Caco-2 (cell line): ENCODE data around the gene EXOC3L2. TPM values are rescaled to one million over a fixed set of nuclear protein-coding genes. Genes with fewer than 3 reads are reported as not detected.

Experiments
- BruUV-seq: library from RNA; stranded (reverse); fragments of 400-500 nt; replicated peaks from 2 replicates; lab custom pipeline; 2021; lab: Mats Ljungman, UMichigan
- CTCF ChIA-PET: fragments of 300-600 bp; sonication (Branson Sonifier 250); formaldehyde crosslinking; loops from one replicate; lab custom pipeline; 2022; ENCODE audit warnings: antibody characterized with exemption; lab: Charles Lee
- POLR2A ChIA-PET: fragments of 300-600 bp; sonication (Branson Sonifier 250); formaldehyde crosslinking; loops from one replicate; lab custom pipeline; 2022; ENCODE audit warnings: antibody characterized with exemption; lab: Charles Lee
- DNase-seq, 2 experiments: peaks; one replicate each; pipeline versions ENCODE4 v3.0.0 to v3.0.0-alpha.2; 2020 to 2022
- H3K27me3 ChIP-seq: replicated peaks from 2 replicates; pipeline ENCODE4 v1.6.0; 2011; ENCODE audit warnings: low read length; ENCODE audit not compliant: control insufficient read depth, insufficient read depth
- H3K36me3 ChIP-seq: 2 replicates; pipeline ENCODE4 v1.5.1; 2011; ENCODE audit warnings: low read length; ENCODE audit not compliant: control insufficient read depth, insufficient read depth
- H3K4me1 ChIP-seq: fragments of 250-450 bp; sonication (Bioruptor Pico); 2 replicates; pipeline ENCODE4 v1.5.1; 2020; ENCODE audit warnings: mild to moderate bottlenecking
- H3K4me3 ChIP-seq: 2 replicates; pipeline ENCODE4 v1.5.1; 2011; ENCODE audit warnings: low read depth, mild to moderate bottlenecking, control low read depth, low read length
- H3K9me3 ChIP-seq: fragments of 250-450 bp; sonication (Bioruptor Pico); 2 replicates; pipeline ENCODE4 v1.5.1; 2020; ENCODE audit warnings: mild to moderate bottlenecking, moderate library complexity
- H3K27ac Mint-ChIP-seq: one replicate; pipeline ENCODE4 v1.8.0; 2022; ENCODE audit warnings: mixed read lengths; ENCODE audit not compliant: unreplicated experiment
- H3K27me3 Mint-ChIP-seq: one replicate; pipeline ENCODE4 v1.8.0; 2022; ENCODE audit warnings: mixed read lengths; ENCODE audit not compliant: insufficient read depth, unreplicated experiment
- H3K36me3 Mint-ChIP-seq: one replicate; pipeline ENCODE4 v1.8.0; 2022; ENCODE audit warnings: mild to moderate bottlenecking, mixed read lengths; ENCODE audit not compliant: insufficient read depth, unreplicated experiment
- H3K4me1 Mint-ChIP-seq: one replicate; pipeline ENCODE4 v1.8.0; 2022; ENCODE audit warnings: low read depth, mixed read lengths; ENCODE audit not compliant: unreplicated experiment
- H3K4me3 Mint-ChIP-seq: one replicate; pipeline ENCODE4 v1.8.0; 2022; ENCODE audit warnings: mild to moderate bottlenecking, moderate library complexity, mixed read lengths; ENCODE audit not compliant: unreplicated experiment
- H3K9me3 Mint-ChIP-seq: one replicate; pipeline ENCODE4 v1.8.0; 2022; ENCODE audit warnings: mixed read lengths; ENCODE audit not compliant: unreplicated experiment
- CTCF ChIP-seq, 2 experiments: fragments of 200-600 bp in 1 of 2; IDR thresholded peaks; 1 replicate in 1 of 2; 2 replicates in 1 of 2; pipeline versions ENCODE4 v1.5.1 to v1.8.0; 2011 to 2022; ENCODE audit warnings: antibody characterized with exemption in 1 of 2, control low read depth in 1 of 2, inconsistent platforms in 1 of 2, low read depth in 1 of 2, low read length in 1 of 2, mild to moderate bottlenecking in 1 of 2, moderate library complexity in 1 of 2; ENCODE audit not compliant: insufficient read depth in 1 of 2, severe bottlenecking in 1 of 2, unreplicated experiment in 1 of 2
- intact Hi-C: fragments of 100-400 bp; cut with micrococcal nuclease; formaldehyde crosslinking; loops from one replicate; pipeline ENCODE4 v1.10.0; 2022; ENCODE audit not compliant: unreplicated experiment
- total RNA-seq: library from RNA; stranded (reverse); gene quantifications from 2 replicates; pipeline ENCODE4 v1.2.3, GENCODE V29; 2022

Gene EXOC3L2
- total RNA-seq, 1 experiment from 2014 or later = not detected

GRCh38 chr19:45213031-45213430 lies 32.2 kb downstream of the EXOC3L2 start:
- ChIA-PET CTCF (no interaction called here), POLR2A (no interaction called here)
- H3K27ac Mint-ChIP-seq = no peak overlapping the region
- no peaks in the 10 kb centered on the region for H3K27me3 ChIP-seq
- no peak for DNase-seq
- no peaks in the 10 kb centered on the region for H3K9me3 Mint-ChIP-seq
- no TSS peak for BruUV-seq
- H3K36me3 ChIP-seq = no peaks in the 10 kb centered on the region
- peaks cover 2% of the 10 kb centered on the region for H3K27me3 Mint-ChIP-seq
- H3K4me3 ChIP-seq = no peak overlapping the region
- H3K36me3 Mint-ChIP-seq = no peaks in the 10 kb centered on the region
- no peak for TF ChIP-seq CTCF (IDR thresholded peaks at IDR 0.05; ENCODE audit: insufficient read depth in 1 of 2, low read depth in 1 of 2, low read length in 1 of 2, severe bottlenecking in 1 of 2, unreplicated experiment in 1 of 2)
- H3K4me1 ChIP-seq = no peaks in the 10 kb centered on the region; the same call in 1 of the 2 replicates
- H3K9me3 ChIP-seq = no peaks in the 10 kb centered on the region
- peaks cover 8% of the 10 kb centered on the region for H3K4me1 Mint-ChIP-seq
- intact Hi-C loops = no loop called here
- H3K4me3 Mint-ChIP-seq = no peak overlapping the region

- peaks cover 8% of the 10 kb centered on the region for H3K4me1 Mint-ChIP-seq
- H3K4me3 Mint-ChIP-seq = no peak overlapping the region
- BruUV-seq = no TSS peak
- Histone ChIP-seq H3K4me1 (no peaks in the 10 kb centered on the region; the same call in 1 of the 2 replicates), H3K27me3 (no peaks in the 10 kb centered on the region), H3K4me3 (no peak overlapping the region), H3K9me3 (no peaks in the 10 kb centered on the region), H3K36me3 (no peaks in the 10 kb centered on the region)
- TF ChIP-seq CTCF (IDR thresholded peaks at IDR 0.05; ENCODE audit: insufficient read depth in 1 of 2, low read depth in 1 of 2, low read length in 1 of 2, severe bottlenecking in 1 of 2, unreplicated experiment in 1 of 2) = no peak
- no peaks in the 10 kb centered on the region for H3K36me3 Mint-ChIP-seq
- CTCF ChIA-PET = no interaction called here
- intact Hi-C loops = no loop called here
- POLR2A ChIA-PET = no interaction called here
- H3K27me3 Mint-ChIP-seq = peaks cover 2% of the 10 kb centered on the region
- no peak for DNase-seq
- no peaks in the 10 kb centered on the region for H3K9me3 Mint-ChIP-seq
- H3K27ac Mint-ChIP-seq = no peak overlapping the region
Observed at GRCh38 chr19:45211751-45212381, 33.3 kb downstream of the EXOC3L2 start.

- CTCF ChIA-PET = interaction anchor here (0.7 kb wide), 1 partner anchor 595 kb away, joined by 5 read pairs; no protein-coding TSS in a partner anchor
- H3K27me3 ChIP-seq = no peaks in the 10 kb centered on the region
- H3K9me3 ChIP-seq = no peaks in the 10 kb centered on the region
- TF ChIP-seq CTCF (IDR thresholded peaks at IDR 0.05; ENCODE audit: insufficient read depth in 1 of 2, low read depth in 1 of 2, low read length in 1 of 2, severe bottlenecking in 1 of 2, unreplicated experiment in 1 of 2) = no peak
- Mint-ChIP-seq H3K27ac (no peak overlapping the region), H3K9me3 (no peaks in the 10 kb centered on the region), H3K27me3 (no peaks in the 10 kb centered on the region), H3K4me1 (peaks cover 8% of the 10 kb centered on the region), H3K36me3 (no peaks in the 10 kb centered on the region), H3K4me3 (no peak overlapping the region)
- intact Hi-C loops = no loop called here
- POLR2A ChIA-PET = no interaction called here
- H3K36me3 ChIP-seq = no peaks in the 10 kb centered on the region
- no peak for DNase-seq
- H3K4me1 ChIP-seq = no peaks in the 10 kb centered on the region
- no TSS peak for BruUV-seq
- H3K4me3 ChIP-seq = no peak overlapping the region
Observed at GRCh38 chr19:45206328-45206727, 38.9 kb downstream of the EXOC3L2 start.
